ENCODE results near the gene RBM3.
A peak's percentile ranks its signal among the peaks of the same experiment; 100 is the strongest.
"Not testable (repeated sequence)": the region's sequence is repeated elsewhere in the genome, so short reads cannot be mapped to it uniquely, and the experiment has no call there.

Gene RBM3
- 269 reads per million, percentile 95 among the genes with 10 or more reads in this experiment for total RNA-seq

DNA sequence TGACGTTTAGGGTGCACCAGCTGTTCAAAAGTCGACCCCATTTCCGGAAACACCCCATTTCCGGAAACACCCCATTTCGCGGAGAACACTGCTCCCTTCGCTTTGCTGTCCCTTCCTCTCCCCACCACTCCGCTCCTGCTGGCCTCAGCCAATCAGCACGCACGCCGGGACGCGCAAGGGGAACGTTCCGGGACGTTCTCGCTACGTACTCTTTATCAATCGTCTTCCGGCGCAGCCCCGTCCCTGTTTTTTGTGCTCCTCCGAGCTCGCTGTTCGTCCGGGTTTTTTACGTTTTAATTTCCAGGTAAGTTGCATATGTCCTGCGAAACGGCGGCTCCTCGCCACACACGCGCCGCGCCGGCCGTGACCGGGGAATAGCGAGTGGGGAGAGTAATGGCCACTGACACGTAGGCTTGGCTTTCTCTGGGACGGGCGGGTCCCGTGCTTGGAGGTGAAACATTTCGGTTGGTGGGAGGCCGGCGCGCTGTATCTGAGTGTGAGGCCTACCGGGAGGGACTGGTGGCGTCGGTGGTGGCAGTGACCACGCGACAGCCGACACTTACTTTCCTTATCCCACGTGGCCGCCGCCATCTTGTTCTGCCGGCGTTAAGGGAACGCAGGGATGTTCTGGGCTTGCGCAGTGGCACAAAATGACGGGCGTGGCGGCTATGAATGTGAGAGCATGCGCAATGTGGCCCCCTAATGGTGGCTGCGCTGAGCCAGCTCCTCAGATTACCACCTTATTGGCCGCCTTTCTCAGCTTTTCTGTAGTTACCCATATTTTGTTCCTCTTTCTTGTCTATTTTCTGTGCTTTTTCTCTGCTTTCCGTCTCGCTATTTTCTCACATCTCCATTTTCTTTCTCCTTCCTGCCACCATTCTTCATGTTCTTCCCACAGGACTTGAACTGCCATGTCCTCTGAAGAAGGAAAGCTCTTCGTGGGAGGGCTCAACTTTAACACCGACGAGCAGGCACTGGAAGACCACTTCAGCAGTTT is at the start of gene RBM3:
TSS of gene RBM3 (plus strand) at position 215 of the 997 bp plus-strand sequence. CDS start at position 912, 697 bp downstream.
- DNase-seq, result peak; percentile 87

DNA sequence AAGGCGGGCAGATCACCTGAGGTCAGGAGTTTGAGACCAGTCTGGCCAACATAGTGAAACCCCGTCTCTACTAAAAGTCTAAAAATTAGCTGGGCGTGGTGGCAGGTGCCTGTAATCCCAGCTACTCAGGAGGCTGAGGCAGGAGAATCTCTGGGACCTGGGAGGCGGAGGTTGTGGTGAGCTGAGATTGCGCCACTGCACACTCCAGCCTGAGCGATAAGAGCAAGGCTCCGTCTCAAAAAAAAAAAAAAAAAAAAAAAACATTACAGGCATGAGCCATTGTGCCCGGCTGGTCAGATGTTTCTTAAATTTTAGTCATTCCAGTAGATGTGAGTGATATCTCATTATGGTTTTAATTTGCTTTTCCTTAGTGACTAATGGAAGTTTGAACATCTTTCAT is 48.4 kb upstream of the RBM3 start:
- not testable (repeated sequence) for DNase-seq

DNA sequence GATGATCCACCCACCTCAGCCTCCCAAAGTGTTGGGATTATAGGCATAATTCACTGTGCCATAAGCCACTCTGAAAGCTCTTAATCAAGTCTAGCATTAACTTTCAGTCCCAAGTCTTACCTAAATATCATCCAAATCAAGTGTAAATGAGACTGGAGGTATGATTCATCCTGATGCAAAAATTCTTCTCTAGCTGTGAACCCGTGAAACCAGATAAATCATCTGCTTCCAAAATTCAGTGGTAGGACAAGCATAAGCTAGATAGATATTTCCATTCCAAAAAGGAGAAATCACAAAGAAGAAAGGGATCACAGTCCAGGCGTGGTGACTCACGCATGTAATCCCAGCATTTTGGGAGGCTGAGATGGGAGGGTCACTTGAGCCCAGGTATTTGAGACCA is 43.5 kb upstream of the RBM3 start:
- no peak for DNase-seq

DNA sequence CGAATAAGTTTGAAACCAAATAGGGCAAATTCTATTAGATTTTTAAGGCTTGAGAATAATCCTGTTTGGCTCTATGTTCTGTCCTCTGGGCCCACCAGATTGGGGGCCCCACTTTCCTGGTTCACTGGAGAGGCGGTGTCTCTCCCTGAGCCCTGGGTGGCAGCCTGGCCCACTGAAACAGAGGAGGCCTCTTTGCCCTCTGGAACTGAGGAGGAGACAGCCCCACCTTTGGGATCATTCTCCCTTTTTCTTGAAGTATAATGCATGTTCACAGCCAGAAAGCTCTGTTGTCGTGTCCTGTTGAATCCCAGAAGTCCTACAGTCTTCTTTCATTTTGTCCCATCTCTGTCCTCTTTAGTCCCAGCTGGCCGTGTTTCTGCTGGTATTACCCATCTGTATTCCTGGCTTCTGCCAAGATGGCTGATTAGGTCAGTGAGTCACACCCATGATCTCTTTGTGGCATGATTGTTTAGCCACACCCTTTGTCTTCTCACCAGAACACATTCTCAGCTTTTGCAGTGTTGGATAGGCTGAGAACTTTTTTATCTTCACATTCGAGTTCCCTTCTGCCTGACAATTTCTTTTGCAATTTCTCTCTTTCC is 42.8 kb upstream of the RBM3 start:
- no peak for DNase-seq

DNA sequence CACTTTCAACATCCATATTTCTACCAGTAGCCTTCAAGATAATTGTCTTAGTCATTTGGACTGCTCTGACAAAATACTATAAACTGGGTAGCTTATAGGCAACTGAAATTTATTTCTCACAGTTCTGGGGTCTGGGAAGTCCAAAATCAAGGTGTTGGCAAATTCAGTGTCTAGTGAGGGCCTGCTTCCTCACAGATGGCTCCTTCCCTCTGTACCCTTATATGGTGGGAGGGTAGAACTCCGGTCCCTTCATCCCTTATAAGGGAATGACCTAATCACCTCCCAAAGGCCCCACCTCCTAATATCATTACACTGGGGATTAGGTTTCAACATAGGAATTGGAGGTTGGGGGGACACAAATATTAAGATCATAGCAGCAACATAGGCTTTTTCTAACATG is 42.1 kb upstream of the RBM3 start:
- no peak for DNase-seq

DNA sequence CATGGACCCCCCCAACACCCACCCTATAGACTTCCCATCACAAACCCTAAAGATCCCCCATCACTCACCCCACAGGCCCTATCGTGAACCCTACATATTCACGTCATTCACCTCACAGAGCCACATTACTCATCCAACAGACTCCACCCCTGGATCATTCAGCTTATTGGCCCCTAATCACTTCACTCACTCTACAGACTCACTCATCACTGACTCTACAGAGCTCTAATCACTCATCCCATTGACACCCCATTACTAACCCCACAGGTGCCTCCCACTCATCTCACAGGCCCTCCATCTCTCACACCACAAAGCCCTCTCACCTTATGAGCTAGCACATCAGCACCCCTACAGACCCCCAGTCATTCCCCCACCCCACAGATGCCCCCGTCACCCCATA is 41.1 kb upstream of the RBM3 start:
- DNase-seq, result no peak

DNA sequence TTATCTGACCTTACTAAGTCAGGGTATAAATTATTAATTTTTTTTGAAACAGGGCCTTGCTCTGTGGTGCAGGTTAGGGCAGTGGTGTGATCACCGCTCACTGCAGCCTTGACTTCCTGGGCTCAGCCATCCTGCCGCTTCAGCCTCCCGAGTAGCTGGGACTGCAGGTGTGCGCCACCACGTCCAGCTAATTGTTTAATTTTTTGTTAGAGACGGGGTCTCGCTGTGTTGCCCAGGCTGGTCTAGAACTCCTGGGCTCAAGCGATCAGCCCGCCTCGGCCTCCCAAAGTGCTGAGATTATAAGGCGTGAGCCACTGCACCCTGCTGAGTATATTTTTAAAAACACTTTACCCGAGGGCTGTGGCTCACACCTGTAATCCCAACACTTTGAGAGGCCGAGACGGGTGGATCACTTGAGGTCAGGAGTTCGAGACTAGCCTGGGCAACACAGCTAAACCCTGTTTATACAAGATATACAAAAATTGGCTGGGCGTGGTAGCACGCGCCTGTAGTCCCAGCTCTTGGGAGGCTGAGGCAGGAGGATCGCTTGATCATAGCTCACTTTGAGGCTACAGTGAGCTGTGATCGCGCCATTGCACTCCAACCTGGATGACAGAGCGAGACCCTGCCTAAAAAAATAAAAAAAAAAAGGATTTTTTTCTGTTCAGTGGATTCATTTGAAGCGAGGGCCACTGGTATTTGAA is 35.5 kb upstream of the RBM3 start:
- DNase-seq, result no peak

DNA sequence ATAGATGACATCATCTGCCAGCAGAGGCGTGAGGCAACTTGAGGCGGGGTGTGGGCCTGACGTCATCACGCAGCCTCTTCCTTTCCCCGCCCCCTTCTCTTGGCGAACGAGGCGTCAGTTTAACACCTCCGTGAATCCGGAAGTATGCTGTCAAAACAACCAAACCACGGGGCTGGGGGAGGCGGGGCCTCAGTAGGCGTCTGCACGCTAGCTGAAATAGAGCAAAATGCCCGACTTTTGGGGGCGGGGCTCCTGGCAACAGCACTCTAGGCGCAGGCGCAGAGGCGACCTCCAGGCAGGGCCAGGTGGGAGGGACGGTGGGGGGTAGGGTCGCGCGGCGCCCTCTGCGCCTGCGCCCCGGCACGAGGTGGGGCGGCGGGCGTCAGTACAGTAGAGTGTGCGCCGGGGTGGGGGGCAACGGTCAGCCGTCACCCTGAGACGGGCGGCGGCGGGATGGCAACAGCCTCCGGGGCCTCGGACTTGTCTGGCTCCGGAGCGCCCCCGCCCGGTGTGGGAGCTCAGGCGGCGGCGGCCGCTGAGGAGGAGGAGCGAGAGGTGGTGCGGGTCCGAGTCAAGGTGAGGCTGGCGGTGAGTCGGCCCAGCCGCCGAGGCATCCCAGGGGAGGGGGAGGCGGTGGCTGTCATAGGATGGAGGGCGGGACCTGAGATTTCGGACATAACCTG is 34.8 kb upstream of the RBM3 start, which contains the start of gene TBC1D25:
TSS of gene TBC1D25 (plus strand) at position 370 of the 683 bp plus-strand sequence. CDS start at position 454, 84 bp downstream.
- DNase-seq, result peak; percentile 93

DNA sequence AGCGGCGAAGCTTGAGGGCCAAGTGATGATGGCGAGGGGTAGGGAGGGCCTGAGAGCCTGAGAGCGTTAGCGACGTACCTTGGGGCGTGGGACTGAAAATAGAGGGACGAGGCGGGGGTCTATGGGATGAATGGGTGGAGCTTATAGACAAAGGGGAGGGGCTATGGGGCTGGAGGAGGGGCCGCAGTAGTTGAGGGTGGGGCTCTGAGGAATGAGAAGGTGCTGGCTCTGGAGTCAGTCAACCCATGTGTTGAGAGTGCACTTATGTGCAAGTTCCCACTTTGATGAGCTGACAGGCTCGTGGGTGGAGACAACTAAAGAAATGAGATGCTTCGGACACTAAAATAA is 34.3 kb upstream of the RBM3 start:
- DNase-seq, result peak; percentile 28

DNA sequence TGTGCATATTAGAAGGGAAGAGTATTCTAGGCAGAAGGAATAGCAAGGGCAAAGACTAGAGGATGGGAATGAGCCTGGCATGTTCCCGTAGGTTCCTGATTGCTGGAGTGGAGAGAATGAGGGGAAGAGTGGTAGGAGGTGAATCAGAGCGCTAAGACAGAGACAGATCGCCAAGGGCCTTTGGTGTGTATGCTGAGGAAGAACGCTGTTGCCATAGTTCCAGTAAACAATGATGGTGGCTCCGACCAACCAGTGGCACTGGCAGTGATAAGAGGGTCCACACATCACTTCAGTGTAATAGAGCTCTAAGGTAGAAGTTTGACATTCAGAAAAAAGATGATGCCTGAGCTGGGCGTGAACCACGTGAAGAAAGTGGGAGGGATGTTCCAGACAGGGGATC is 33.8 kb upstream of the RBM3 start:
- no peak for DNase-seq

DNA sequence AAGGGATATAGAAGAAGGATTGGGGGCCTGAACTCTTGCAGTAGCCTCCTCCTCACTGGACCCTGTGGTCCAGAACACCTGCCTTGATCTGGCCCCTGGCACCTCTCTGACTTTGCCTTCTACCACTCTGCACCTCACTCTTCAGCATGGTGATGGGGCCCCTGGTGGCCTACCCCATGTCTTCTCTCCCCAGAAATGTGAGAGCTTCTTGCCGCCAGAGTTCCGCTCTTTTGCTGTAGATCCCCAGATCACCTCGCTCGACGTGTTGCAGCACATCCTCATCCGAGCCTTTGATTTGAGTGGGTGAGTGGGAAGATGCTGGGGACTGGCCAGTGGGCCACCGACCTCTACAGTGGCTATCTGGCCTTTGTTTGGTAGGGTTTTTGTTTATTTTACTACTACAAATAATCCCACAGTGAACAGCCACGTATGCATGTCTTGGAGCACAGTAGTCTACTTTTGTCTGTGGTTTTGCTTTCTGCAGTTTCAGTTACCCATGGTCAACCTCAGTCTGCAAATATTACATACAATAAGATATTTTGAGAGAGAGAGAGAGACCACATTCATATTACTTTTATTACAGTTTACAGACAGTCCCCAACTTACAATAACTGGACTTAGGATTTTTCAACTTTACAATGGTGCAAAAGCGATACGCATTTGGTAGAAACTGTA is 33.0 kb upstream of the RBM3 start:
- DNase-seq, result no peak

DNA sequence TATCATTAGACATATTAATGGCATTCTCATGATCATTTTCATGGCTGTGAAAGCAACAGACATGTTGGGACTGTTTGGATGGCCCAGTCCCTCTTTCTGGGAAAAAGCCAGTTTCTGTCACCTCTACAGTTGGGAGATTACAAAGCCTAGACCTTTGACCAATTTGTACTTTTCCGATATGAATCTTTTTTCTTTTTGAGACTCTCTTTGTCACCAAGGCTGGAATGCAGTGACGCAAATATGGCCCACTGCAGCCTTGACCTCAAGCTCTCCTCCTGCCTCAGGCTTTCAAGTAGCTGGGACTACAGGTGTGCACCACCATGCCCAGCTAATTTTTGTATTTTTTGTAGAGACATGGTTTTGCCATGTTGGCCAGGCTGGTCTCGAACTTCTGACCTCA is 25.4 kb upstream of the RBM3 start:
- no peak for DNase-seq

DNA sequence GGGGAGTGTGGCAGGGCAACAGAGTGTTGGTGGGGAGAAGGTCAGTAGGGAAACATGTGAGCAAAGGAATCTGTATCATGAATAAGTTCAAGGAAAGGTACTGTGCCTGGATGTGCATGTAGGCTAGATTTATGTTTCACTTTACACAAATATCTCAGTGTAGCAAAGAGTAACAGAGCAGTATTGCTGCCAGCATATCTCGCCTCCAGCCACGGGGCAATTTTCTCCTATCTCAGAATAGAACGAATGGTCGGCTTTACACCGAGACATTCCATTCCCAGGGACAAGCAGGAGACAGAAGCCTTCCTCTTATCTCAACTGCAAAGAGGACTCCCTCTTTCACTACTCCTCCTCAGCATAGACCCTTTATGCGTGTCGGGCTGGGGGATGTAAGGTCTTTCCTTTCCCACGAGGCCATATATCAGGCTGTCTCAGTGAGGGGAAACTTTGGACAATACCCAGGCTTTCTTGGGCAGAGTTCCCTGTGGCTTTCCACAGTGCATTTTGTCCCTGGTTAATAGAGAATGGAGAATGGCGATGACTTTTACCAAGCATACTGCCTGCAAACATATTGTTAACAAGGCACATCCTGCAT is 18.5 kb upstream of the RBM3 start:
- not testable (repeated sequence) for DNase-seq

DNA sequence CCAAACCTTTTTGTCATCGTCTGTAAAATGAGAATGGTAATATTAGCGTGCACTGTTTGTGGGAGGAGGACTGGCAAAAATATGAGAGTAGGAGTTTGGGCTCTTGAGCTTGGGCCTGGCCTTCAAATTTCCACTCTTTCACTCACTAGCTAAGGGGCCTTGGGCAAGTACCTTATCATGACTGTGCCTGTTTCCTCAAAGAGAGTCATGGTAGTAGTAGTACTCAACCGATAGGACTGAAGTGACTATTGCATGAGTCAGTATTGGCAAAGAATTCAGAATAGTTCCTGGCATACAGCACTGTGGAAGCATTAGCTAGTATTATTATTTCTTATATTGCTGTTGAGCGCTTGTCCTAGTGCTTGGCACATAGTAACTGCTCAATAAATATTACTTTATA is 16.0 kb upstream of the RBM3 start:
- no peak for DNase-seq

DNA sequence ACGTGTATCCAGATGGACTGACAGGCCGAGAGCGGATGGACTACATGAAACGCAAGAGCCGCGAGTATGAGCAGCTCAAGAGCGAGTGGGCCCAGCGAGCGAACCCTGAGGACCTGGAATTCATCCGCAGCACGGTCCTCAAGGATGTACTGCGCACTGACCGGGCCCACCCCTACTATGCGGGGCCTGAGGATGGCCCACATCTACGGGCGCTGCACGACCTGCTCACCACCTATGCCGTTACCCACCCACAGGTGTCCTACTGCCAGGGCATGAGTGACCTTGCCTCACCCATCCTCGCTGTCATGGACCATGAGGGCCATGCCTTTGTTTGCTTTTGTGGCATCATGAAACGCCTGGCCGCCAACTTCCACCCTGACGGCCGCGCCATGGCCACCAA is 14.6 kb upstream of the RBM3 start:
- no peak for DNase-seq

DNA sequence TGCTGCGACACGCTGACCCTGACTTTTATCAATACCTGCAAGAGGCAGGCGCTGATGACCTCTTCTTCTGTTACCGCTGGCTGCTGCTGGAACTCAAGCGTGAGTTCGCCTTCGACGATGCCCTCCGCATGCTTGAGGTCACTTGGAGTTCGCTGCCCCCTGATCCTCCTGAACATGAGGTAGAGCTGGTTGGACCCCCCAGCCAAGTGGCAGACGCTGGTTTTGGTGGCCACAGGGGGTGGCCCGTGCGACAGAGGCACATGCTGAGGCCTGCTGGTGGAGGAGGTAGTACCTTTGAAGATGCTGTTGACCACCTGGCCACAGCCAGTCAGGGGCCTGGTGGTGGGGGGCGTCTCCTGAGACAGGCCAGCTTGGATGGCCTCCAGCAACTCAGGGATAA is 14.2 kb upstream of the RBM3 start:
- DNase-seq, result no peak

DNA sequence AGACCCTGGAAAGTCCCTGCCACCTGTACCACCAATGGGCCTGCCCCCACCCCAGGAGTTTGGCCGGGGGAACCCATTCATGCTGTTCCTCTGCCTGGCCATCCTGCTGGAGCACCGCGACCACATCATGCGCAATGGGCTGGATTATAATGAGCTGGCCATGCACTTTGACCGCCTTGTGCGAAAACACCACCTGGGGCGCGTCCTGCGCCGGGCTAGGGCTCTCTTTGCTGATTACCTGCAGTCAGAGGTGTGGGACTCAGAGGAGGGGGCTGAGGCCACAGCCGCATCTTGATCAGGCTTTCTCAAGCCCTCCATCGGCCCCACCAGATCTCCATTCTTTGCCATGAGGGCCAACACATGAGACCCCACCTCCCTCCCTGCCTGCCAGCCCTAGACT is 13.6 kb upstream of the RBM3 start:
- no peak for DNase-seq

DNA sequence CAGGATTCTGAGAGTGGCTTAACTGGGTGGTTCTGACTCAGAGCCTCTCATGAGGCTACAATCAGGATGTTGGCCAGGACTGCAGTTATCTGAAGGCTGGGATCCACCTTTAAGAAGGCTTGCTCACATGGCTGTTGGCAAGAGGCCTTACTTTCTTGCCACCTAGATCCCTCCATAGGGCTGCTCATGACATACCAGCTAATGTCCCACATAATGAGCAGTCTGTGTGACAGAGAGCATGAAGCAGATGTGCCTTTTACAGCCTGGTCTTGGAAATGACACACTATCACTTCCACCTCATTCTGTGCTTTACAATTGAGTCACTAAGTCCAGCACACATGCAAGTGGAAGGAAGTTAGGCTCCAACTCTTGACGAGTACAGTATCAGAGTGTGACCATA is 4.3 kb upstream of the RBM3 start:
- no peak for DNase-seq

DNA sequence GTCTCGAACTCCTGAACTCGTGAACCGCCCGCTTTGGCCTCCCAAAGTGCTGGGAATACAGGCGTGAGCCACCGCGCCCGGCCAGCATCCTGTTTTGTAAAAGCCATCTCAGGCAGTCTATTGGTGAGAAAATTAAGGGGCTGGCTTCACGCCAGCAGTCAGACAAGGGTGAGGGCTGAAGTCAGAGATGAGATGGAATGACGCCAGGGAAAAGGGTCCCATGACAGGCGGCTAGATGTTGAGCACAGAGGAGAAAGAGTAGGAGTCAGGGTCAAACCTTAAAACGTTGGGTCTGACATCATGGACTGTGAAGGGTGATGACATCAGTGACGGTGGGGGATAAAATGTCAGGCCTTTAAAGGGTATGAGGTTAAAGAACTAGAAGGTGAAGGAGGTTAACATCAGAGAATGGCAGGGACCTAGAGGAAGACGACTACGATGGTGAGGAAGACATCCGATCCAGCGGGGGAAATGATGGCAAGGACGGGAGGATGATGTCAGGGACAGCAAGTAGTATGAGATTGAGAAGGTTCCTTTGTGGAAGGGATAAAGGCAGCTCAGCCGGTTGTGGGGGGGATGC is 504 bp upstream of the RBM3 start:
- no peak for DNase-seq

DNA sequence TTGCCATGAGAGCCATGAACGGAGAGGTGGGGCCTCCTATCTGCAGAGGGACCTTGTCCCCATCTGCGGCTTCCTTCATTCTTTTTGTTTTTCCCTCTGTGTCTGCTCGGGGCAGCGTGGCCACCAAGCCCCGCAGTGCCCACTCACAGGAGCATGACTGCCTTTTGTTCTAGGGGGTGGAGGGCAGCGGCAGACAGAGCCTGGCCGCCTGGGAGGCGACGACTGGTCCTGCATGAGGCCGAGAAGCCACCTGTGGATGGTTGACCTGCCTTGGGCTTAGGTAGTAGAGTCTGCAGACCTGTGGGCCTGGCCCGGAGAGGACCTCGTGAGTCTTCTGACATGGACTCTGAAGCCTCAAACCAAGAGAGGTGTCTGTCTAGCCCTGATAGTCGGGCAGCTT is 1.4 kb downstream of the RBM3 start:
- no peak for DNase-seq

DNA sequence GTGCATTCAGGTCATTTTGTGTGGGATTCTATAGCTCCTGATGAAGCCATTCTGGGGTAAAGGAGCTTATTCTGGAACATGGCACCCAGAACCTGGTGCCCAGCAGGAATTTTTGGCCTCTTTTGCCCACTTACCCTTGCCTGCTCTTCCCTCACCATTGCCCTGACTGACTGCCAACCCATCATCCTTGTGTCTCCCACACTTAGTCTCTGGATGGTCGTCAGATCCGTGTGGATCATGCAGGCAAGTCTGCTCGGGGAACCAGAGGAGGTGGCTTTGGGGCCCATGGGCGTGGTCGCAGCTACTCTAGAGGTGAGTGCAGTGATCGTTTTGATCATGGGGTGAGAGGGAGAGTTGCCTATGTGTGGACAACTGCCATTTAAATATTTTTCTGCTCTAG is 1.8 kb downstream of the RBM3 start:
- no peak for DNase-seq

Data from effector CD4-positive, alpha-beta T cell (primary cell).